SH-SY5Y (cell line): Measurements from ENCODE around the gene EPB41L4B.

ENCODE experiments used
- GATA2 ChIP-seq: IDR thresholded peaks from 2 replicates; pipeline ENCODE4 v1.6.1; 2011; ENCODE audit warnings: mild to moderate bottlenecking, low read depth, low read length
- GATA3 ChIP-seq: IDR thresholded peaks from 2 replicates; pipeline ENCODE4 v1.6.1; 2011; ENCODE audit warnings: low read depth, mild to moderate bottlenecking, low read length, moderate library complexity

DNA sequence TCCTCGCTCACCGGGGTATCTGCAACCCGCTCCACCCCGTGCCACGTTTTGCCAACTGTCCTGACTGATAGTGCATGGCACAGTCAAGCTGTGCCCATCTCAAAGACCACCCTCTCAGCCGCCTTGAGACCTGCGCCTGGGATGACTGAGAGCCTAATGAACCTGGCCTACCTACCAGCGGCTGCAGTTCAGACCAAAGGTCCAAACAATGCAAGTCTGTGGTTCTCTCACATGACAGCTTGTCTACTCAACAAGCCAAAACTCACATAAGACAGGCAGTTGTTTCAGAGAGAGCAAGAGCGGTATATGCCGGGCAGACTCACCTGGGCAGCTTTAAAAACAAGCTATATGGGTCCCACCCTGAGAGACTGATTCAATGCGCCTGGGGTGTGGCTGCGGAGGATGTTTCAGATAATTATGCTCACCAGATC is 70.5 kb downstream of the EPB41L4B start:
- TF ChIP-seq GATA2 (no peak), GATA3 (no peak)
